Stimulated activated CD8-positive, alpha-beta memory T cell treated with anti-CD3 and anti-CD28 coated beads, Interleukin-7, amount 100 ng/mL, for 4 hours (primary cell): ENCODE results near the gene RAB13.

Source experiments
- DNase-seq, 2 donors: peaks; one replicate each; pipeline ENCODE4 v3.0.0-alpha.2; 2020; ENCODE audit warnings: low read depth in 2 of 2

Gene RAB13

DNA sequence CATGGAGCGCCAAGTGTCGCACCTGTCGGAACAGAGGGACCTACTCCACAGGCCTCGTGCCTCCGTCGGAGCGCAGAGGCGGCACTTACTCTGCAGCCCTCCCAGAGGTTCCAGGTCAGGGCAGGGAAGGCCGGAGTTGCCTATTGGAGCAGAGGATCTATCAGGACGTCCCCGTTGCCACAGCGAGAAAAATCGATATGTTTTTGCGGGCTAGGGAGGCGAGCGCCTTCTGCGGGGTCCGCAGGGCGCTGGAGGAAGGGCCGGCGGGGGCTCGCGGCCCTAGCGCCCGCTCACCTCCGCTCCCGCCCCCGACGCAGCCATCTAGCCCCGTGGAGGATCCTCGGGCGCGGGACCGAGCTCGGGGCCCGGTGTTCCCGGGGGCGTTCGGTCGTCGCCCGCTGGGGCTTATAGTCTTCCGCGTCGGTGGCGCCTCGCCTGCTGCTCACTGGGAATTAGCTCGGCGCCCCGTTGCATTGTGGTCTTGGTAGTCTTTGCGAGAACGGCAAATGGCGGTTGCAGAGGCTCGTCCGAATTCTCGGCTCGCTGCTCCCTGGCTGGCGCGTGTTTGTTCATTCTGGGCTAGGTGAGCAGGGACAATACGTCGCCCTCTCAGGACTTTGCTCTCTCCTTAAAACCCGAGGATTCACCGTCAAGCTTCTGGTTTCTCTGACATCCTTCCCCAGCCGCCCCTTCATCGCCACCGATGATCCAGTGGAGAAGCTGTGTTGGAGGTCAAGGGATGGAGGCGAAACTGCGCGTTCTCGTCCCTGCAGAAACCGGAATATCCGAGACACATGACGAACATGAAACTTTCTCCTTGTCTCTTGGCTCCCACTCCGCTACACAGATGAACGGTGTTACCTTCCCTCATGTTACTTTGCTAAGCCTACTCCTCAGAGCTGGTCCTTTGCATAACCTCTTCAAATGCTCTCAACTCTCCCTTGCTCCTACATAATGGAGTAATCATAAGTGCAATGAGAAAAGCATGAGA lies 8.6 kb downstream of the RAB13 start, which contains the start of gene JTB:
Gene JTB, minus strand, starts transcription at position 425 of the 991 bp plus-strand sequence. Its CDS starts 422 bp downstream, at position 3.
- DNase-seq: peak; percentile 70 to 78

DNA sequence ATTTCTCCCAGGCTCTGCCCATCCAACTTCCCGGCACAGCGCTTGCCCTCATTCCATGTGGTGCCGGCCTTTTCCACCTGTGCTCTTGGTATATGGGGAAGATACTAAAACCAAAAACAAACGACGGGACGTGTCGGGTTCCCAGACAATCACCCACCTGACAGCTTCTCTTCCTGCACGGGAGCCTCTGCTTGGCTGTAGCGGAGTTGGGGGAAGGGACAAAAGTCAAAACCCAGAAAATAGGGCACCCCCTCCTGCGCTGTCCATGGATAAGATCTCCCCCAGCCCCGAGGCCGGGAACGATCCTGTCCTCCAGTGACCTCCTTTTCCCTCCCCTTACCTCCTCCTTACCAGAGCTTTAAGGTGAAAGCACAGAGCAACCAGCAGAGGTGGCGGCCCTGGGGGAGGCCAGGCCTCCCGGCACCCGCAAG lies 9.3 kb downstream of the RAB13 start:
- DNase-seq: no peak

DNA sequence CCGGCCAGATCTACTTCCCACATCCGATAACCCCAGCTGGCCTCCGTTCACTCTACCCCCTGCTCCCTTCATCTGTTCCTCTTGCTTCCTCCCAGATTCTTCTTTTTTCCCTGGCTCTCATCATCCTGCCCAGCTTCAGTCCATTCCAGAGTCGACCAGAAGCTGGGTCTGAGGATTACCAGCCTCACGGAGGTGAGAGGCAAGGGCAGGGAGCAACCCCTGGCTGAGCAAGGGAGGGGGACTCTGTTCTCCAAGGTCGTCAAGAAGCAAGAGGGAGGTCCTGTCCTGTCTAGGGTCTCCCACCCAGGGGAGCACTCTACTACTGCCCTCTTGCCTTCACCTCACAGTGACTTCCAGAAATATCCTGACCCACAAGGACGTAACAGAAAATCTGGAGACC lies 12.6 kb downstream of the RAB13 start:
- no peak for DNase-seq

GRCh38 chr1:153973071-153973470 lies 13.1 kb downstream of the RAB13 start:
- no peak for DNase-seq

DNA sequence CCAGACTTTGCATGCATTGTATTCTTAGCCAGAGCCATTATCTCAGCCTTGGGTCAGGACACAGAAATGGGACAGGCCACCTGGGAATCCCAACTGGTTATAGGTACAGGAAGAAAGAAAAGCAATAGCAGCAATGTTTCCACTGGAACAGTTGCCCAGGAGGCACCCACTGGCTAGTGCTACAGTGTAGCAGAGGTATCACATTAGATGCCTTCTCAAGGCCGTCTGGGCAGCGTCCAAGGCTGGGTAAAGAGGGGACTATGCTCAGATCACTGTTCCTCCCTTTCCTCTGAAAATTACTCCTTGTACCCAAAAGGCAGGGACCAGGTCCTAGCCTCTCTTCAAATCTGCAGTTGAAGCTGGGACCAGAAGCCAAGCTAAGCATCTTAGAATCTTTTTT lies 15.8 kb downstream of the RAB13 start:
- no peak for DNase-seq

- no peak for DNase-seq
These were observed 17.2 kb downstream of the RAB13 start for GRCh38 chr1:153968972-153969371.

GRCh38 chr1:153968408-153968807 lies 17.7 kb downstream of the RAB13 start:
- DNase-seq: no peak

- no peak for DNase-seq
These were observed 18.2 kb downstream of the RAB13 start for GRCh38 chr1:153968000-153968363.

GRCh38 chr1:153967107-153967999 lies 18.8 kb downstream of the RAB13 start, which contains the start of gene CREB3L4:
TSS of gene CREB3L4 (plus strand) at chr1:153967902. CDS start at chr1:153968526, 624 bp downstream.
- peak; percentile 68 to 75 for DNase-seq

DNA sequence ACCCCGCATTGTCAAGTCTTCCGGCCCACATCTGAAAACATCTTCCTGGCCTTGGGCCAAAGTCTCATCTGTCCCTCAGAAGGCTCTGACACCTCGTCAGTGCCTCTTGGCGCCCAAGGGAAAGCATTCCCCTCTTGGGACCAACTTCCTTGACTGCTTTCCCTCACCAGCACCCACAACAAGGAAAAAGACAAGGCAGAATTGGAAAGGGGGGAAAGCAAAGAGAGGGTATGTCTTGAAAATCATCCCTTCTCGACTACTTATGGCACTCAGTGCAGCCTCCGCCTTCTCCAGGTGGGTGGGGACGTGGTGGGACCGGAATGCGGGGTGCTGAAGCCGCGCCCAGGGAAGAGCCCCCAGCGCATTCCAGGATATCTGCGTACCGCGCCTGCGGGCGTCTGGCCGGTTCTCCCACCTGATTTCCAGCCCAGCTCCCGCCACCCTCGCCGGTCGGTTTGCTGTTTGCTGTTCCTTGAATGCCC lies 22.2 kb downstream of the RAB13 start:
- DNase-seq: no peak

GRCh38 chr1:153963030-153963849 lies 22.9 kb downstream of the RAB13 start, which contains the start of gene SLC39A1:
TSS of gene SLC39A1 (minus strand) at chr1:153963537. CDS start at chr1:153962715, 822 bp downstream.
- peak; percentile 88 to 89 for DNase-seq

DNA sequence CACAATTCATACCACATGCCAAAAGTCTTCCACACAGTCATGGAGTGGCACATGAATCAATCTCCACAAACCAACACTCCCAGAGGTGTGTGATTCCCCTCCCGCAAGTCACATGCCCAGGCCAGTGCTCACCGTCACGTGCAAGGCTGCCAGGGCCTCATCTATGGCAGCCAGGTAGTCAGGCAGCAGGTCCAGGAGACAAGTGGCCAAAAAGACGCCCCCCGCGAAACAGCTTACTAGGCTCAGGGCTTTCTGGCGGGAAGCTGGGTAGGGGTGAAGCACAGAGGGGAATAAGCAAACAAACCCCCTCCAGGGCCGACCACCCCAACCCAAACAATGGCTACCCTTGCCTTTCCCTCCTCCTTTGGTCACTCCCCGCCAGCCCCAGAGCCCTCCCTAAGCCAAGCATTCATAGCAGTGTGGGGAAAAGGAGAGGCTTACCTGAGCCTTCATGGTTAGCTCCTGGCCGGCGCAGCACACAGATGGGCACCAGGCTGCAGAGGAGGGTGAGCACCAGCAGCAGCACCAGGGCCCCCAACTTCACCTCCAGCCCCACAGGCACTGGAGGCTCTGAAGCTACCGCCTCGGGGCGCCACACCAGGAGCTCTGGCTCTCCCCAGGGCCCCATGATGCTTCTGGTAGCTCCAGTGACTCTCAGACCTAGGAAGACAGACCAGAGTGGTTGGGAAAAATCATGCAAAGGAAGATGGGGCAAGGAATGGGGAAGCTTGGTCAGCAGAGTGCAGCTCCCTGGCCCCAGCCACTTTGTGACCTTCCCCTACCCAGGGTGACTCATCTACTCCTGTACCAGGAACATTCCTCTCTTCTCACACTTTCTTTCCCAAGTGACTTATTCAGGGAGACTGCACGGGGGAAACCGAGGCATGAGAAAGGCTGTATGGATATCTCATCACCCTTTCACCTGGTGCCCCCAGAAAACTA lies 23.8 kb downstream of the RAB13 start:
- DNase-seq: no peak

DNA sequence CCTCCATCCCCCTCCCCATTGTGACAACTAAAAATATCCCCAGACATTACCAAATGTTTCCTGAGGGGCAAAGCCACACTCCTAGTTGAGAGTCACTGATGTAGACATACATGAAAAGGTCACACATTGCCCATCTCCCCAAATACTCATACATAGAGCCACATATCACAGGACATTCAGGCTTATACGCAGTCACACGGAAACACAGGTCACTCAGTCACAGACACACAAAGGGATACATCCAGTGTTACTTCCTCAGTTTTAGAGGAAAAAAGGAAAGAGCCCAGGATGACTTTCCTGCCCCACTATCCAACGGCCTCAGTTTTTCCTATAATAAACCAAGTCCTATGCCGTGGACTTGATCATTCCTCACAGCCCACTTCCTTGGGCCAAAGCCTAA lies 24.7 kb downstream of the RAB13 start:
- no peak for DNase-seq

DNA sequence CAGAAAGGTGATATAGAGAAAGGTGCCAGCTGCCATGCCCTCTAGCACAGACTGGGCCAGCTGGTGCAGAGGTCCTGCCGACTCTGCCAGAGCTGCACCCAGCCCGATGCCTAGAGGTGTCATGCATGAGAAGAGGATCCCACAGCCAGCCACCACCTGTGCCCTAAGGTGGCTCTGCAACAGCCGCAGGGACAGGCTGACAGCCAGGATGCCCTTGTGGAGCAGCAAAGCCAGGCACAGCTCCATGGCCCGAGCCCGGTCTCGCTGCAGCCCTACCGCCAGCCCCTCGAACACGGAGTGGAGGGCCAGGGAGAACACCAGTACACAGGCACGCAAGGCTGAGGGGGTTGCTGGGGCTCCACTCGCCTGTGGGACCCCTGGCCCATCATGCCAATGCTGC lies 25.9 kb downstream of the RAB13 start:
- DNase-seq: no peak

DNA sequence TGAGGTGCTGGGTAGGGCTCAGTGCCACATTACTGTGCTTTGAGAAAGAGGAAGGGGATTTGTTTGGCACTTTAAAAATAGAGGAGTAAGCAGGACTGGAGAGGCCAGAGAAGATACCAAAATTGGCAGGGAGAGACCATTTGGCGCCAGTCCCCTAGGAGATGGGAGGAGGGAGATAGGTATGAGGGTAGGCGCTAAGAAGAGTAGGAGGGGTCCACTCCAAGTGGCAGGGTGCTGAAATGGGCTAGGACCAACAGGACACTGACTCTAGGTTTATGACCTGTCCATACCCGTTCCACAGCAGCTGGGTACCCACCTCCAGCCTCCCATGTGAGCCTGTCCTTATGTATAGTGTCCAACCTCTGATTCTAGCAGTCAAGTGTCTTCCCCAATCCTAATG lies 26.7 kb downstream of the RAB13 start:
- no peak for DNase-seq

DNA sequence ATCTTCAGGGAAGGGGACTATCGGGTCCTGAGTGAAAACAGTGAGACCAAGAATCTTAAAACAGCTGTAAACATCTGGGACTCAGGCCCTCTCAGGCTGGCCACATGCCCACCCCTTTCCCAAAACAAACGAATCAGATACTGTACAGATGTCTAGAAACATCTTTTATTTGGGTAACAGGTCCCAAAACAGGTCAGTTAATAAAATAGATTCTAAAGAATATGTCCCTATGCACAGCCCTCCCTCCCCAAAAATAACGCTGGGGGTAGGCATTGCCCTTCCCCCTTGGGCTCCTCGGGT lies 27.2 kb downstream of the RAB13 start:
- no peak for DNase-seq

DNA sequence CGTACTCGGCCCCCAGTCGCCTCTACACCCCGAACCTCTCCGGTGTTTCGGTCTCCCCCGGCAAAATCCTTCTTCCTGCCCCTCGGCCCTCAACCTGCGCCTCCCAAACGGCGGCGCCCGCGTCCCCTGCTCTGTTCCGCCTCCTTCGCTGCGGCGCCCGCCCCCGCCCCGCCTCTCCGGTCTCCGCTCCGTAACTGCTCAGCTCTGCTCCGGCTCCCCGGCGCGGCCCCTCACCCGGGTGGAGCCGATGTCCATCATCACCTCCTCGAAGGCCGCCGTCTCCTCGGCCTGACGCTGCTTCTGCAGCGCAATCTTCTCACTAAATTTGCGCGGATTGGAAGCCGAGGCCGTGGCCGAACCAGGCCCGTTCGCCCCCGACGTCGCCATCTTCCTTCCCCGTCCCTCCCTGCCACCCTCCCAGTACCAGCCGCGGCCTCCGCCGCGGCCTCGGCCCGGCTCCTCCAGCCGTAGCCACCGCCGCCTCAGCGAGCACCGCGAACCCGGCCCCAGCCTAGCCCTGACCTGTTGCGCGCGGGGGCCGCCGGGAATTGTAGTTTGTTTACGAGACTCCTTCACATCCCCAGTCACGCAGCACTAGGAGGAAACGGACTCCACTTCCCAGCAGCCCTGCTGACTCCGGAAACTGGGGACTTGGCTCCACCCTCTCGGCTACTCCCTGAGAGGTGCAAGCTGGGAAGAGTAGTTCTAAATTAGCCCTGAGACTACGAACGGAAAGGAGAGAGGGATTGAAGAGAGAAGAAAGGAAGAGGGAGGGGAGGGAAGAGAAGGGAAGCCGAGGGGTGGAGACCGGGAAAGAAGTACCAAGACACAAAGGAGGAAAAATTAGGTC lies 27.8 kb downstream of the RAB13 start, which contains the start of gene CRTC2:
Gene CRTC2, minus strand, starts transcription at position 502 of the 850 bp plus-strand sequence. Its CDS starts 115 bp downstream, at position 387.
- DNase-seq: peak; percentile 94 to 97

DNA sequence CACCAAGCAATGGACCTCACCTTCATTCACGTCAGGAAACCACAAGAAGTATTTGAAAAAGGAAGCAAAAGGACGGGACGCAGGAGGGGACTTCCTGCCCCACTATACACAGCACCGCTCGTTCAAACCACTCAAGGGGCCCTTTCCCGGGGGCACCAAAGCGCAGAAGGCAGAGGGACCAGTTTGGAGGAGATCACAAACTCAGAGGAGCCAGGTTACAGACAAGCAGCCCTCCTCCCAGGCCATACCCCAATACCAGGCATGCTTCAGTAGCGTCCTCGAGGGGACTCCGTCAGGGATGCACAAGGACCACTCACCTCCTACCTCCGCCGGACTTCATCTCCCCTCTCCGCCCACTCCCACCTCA lies 28.4 kb downstream of the RAB13 start:
- peak in 1 of 2 donors; percentile 30 for DNase-seq
